Mammary epithelial cell (primary cell): ENCODE results near the gene SFTPB.

ENCODE experiments used
- CTCF ChIP-seq, 2 donors: IDR thresholded peaks in 1 of 2; conservative IDR thresholded peaks in 1 of 2; 2 replicates each; pipeline ENCODE4 v1.5.1; 2011 to 2012; ENCODE audit warnings: inconsistent platforms in 2 of 2, low read length in 2 of 2, mild to moderate bottlenecking in 2 of 2, control low read depth in 1 of 2, low read depth in 1 of 2; ENCODE audit not compliant: insufficient read depth in 1 of 2; ENCODE audit errors: extremely low read depth in 1 of 2
- EZH2 ChIP-seq: IDR thresholded peaks from 2 replicates; pipeline ENCODE4 v1.6.1; 2012; ENCODE audit warnings: low read length, inconsistent platforms, borderline replicate concordance

GRCh38 chr2:85712849-85713612 is 45.0 kb upstream of the SFTPB start:
- TF ChIP-seq CTCF (conservative IDR thresholded peaks at IDR 0.05 in 1 of 2, IDR thresholded peaks at IDR 0.05 in 1 of 2; ENCODE audit: extremely low read depth in 1 of 2, insufficient read depth in 1 of 2, low read depth in 1 of 2, low read length in 2 of 2) (no peak), EZH2 (no peak)
